Measurements from ENCODE around the gene SPO11.

SPO11 gene

DNA sequence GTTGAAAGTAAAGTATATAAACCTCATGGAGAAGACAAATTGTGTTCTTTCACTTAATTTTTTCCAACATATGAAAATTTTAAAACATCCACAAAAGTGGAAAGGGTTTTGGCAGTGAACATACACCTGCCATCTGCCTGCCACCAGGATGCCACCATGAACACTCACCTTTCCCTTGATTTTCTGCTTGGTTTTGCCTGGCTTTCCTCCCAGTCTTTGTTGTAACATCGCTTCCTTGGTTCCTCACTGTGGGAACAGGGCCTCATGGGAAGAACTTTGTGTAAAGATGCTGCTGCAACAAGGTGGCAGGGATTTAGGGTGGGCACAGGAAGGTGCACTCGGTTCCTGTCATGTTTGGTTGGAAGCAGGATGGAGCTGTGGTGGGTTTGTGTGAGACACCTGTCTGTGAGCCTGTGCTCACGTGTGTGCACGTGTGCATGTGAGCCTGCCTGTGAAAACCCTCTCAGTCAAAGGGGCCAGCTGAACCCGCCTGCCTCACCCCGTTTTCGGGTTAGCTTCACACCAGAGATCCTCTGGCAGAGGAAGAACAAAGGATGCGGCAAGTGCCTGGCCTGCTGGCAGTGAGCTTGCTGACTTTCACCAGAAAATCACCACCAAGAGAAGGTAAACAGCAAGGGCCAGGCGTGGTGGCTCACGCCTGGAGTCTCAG is 50.6 kb downstream of the SPO11 start (continued):
- TF ChIP-seq, protein P1, sequence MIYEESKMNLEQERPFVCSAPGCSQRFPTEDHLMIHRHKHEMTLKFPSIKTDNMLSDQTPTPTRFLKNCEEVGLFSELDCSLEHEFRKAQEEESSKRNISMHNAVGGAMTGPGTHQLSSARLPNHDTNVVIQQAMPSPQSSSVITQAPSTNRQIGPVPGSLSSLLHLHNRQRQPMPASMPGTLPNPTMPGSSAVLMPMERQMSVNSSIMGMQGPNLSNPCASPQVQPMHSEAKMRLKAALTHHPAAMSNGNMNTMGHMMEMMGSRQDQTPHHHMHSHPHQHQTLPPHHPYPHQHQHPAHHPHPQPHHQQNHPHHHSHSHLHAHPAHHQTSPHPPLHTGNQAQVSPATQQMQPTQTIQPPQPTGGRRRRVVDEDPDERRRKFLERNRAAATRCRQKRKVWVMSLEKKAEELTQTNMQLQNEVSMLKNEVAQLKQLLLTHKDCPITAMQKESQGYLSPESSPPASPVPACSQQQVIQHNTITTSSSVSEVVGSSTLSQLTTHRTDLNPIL (CRISPR knock-in tag; IDR thresholded peaks at IDR 0.05; ENCODE audit: low read depth) = no peak
- TF ChIP-seq, protein P2, sequence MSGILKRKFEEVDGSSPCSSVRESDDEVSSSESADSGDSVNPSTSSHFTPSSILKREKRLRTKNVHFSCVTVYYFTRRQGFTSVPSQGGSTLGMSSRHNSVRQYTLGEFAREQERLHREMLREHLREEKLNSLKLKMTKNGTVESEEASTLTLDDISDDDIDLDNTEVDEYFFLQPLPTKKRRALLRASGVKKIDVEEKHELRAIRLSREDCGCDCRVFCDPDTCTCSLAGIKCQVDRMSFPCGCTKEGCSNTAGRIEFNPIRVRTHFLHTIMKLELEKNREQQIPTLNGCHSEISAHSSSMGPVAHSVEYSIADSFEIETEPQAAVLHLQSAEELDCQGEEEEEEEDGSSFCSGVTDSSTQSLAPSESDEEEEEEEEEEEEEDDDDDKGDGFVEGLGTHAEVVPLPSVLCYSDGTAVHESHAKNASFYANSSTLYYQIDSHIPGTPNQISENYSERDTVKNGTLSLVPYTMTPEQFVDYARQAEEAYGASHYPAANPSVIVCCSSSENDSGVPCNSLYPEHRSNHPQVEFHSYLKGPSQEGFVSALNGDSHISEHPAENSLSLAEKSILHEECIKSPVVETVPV (CRISPR knock-in tag; IDR thresholded peaks at IDR 0.05) = no peak
- no peak for TF ChIP-seq RARB (CRISPR knock-in tag; IDR thresholded peaks at IDR 0.05)
- no peak for TF ChIP-seq ARNTL (CRISPR knock-in tag; IDR thresholded peaks at IDR 0.05; ENCODE audit: borderline replicate concordance, low read depth)

DNA sequence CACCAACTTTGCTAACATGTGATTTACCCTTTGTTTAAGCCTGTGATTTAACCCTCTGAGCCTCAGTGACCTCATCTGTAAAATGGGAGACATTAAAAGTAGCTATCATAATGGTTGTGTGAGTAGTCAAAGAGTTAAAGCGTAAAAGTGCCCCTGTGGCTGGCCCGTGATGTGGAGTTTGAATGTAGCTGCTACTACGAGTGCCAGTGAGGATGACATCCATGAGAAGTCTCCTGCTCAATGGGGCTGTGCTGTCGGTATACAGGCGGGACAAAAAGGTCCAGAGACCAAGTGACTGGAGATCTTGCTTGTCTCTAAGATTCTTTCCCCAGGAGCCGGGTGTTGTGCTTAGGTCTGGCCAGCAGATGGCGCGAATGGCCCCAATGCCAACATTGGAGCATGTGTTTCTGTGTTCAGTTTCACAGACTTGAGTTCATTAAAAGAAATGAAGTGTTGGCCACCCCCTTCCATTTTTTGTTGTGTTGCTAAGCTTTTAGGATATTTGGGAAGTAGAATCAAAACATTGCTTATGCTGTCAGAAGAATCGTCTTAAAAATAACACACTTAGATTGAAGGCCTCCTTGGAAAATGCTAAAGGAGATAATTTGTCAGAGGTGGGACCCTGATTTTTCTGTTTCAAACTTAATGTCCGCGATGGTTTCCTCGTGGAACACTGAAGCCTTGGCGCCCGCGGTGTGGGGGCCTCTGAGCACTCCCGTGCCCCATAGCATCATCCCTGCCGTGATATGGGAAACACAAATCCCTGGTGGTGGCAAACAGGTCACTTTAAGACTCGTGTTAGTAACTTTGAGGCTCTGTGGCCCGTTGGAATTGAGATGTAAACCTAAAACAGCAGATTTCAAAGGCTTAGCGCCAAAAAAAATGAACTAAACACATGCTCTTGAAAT is 52.2 kb downstream of the SPO11 start:
- peak; percentile 88 for ATAC-seq
- TF ChIP-seq ZNF70 (CRISPR knock-in tag; IDR thresholded peaks at IDR 0.05) (no peak), ZC3H10 (CRISPR knock-in tag; IDR thresholded peaks at IDR 0.05) (no peak), OSR1 (CRISPR knock-in tag; IDR thresholded peaks at IDR 0.05) (no peak), ISL1 (CRISPR knock-in tag; IDR thresholded peaks at IDR 0.05) (no peak), ZNF565 (CRISPR knock-in tag; conservative IDR thresholded peaks at IDR 0.05; ENCODE audit: low read depth) (no peak), CSDC2 (CRISPR knock-in tag; IDR thresholded peaks at IDR 0.05) (no peak), TCF4 (CRISPR knock-in tag; IDR thresholded peaks at IDR 0.05; ENCODE audit: borderline replicate concordance) (no peak), BACH2 (CRISPR knock-in tag; IDR thresholded peaks at IDR 0.05; ENCODE audit: borderline replicate concordance) (no peak), RARB (CRISPR knock-in tag; IDR thresholded peaks at IDR 0.05) (no peak), ZFP3 (CRISPR knock-in tag; IDR thresholded peaks at IDR 0.05) (no peak)
- TF ChIP-seq, protein P3, sequence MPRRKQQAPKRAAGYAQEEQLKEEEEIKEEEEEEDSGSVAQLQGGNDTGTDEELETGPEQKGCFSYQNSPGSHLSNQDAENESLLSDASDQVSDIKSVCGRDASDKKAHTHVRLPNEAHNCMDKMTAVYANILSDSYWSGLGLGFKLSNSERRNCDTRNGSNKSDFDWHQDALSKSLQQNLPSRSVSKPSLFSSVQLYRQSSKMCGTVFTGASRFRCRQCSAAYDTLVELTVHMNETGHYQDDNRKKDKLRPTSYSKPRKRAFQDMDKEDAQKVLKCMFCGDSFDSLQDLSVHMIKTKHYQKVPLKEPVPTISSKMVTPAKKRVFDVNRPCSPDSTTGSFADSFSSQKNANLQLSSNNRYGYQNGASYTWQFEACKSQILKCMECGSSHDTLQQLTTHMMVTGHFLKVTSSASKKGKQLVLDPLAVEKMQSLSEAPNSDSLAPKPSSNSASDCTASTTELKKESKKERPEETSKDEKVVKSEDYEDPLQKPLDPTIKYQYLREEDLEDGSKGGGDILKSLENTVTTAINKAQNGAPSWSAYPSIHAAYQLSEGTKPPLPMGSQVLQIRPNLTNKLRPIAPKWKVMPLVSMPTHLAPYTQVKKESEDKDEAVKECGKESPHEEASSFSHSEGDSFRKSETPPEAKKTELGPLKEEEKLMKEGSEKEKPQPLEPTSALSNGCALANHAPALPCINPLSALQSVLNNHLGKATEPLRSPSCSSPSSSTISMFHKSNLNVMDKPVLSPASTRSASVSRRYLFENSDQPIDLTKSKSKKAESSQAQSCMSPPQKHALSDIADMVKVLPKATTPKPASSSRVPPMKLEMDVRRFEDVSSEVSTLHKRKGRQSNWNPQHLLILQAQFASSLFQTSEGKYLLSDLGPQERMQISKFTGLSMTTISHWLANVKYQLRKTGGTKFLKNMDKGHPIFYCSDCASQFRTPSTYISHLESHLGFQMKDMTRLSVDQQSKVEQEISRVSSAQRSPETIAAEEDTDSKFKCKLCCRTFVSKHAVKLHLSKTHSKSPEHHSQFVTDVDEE (CRISPR knock-in tag; IDR thresholded peaks at IDR 0.05) = no peak
- TF ChIP-seq, protein P1 (CRISPR knock-in tag; IDR thresholded peaks at IDR 0.05; ENCODE audit: low read depth) = no peak
- TF ChIP-seq, protein P4, sequence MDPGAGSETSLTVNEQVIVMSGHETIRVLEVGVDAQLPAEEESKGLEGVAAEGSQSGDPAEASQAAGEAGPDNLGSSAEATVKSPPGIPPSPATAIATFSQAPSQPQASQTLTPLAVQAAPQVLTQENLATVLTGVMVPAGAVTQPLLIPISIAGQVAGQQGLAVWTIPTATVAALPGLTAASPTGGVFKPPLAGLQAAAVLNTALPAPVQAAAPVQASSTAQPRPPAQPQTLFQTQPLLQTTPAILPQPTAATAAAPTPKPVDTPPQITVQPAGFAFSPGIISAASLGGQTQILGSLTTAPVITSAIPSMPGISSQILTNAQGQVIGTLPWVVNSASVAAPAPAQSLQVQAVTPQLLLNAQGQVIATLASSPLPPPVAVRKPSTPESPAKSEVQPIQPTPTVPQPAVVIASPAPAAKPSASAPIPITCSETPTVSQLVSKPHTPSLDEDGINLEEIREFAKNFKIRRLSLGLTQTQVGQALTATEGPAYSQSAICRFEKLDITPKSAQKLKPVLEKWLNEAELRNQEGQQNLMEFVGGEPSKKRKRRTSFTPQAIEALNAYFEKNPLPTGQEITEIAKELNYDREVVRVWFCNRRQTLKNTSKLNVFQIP (CRISPR knock-in tag; IDR thresholded peaks at IDR 0.05; ENCODE audit: borderline replicate concordance, low read depth) = no peak

DNA sequence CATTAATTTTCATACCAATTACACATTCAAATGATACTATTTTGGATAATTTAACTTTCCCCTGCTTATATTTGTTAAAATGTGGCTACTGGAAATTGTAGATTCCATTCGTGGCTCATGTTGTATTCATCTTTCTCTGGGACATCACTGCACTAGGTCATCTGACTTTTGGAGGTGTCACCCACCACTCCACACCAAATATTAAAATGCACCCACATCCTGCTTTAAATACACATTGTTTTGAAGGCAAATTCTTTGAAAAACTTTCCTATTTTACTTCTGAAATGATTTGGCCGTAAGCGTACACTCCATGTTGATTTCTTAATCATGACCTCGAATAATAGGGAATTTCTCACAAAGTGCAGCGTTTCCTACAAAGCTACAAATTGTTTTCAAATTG is 52.9 kb downstream of the SPO11 start:
- no peak for ATAC-seq
- TF ChIP-seq ISL1 (CRISPR knock-in tag; IDR thresholded peaks at IDR 0.05) (no peak), ZNF8 (CRISPR knock-in tag; IDR thresholded peaks at IDR 0.05) (no peak), TCF4 (CRISPR knock-in tag; IDR thresholded peaks at IDR 0.05; ENCODE audit: borderline replicate concordance) (no peak), TOX (CRISPR knock-in tag; IDR thresholded peaks at IDR 0.05; ENCODE audit: borderline replicate concordance) (no peak), ZC3H10 (CRISPR knock-in tag; IDR thresholded peaks at IDR 0.05) (no peak), SNAI2 (CRISPR knock-in tag; IDR thresholded peaks at IDR 0.05) (no peak), PPARA (CRISPR knock-in tag; IDR thresholded peaks at IDR 0.05; ENCODE audit: borderline replicate concordance) (no peak)
- TF ChIP-seq, protein P1 (CRISPR knock-in tag; IDR thresholded peaks at IDR 0.05; ENCODE audit: low read depth) = no peak
- TF ChIP-seq, protein P2 (CRISPR knock-in tag; IDR thresholded peaks at IDR 0.05) = no peak
